Activated CD4-positive, alpha-beta T cell treated with anti-CD3 and anti-CD28 coated beads for 36 hours (primary cell): ENCODE results near the gene ATG7. TPM values are rescaled to one million over a fixed set of nuclear protein-coding genes. Genes with fewer than 3 reads are reported as not detected.

Experiments
- ATAC-seq: fragments of 200-7000 bp; cut with Tn5 transposase; one replicate; pipeline ENCODE4 v1.10.0; 2021; ENCODE audit warnings: mild to moderate bottlenecking, moderate library complexity
- CTCF ChIA-PET: fragments of 350-600 bp; sonication (Branson Sonifier 250); formaldehyde crosslinking; loops from one replicate; lab custom pipeline; 2021; ENCODE audit warnings: antibody characterized with exemption; lab: Charles Lee
- POLR2A ChIA-PET: fragments of 350-600 bp; sonication (Branson Sonifier 250); formaldehyde crosslinking; loops from one replicate; lab custom pipeline; 2021; ENCODE audit warnings: antibody characterized with exemption, inconsistent platforms; lab: Charles Lee
- DNase-seq: peaks from one replicate; pipeline ENCODE4 v3.0.0-alpha.2; 2020
- H3K27ac Mint-ChIP-seq: one replicate; pipeline ENCODE4 v1.8.0; 2021; ENCODE audit warnings: mixed read lengths
- H3K27me3 Mint-ChIP-seq: one replicate; pipeline ENCODE4 v1.8.0; 2021; ENCODE audit warnings: mixed read lengths
- H3K36me3 Mint-ChIP-seq: one replicate; pipeline ENCODE4 v1.8.0; 2021; ENCODE audit warnings: low read depth, mixed read lengths
- H3K4me1 Mint-ChIP-seq: one replicate; pipeline ENCODE4 v1.8.0; 2021; ENCODE audit warnings: mixed read lengths
- H3K4me3 Mint-ChIP-seq: one replicate; pipeline ENCODE4 v1.8.0; 2021; ENCODE audit warnings: mild to moderate bottlenecking, moderate library complexity, mixed read lengths
- H3K9me3 Mint-ChIP-seq: one replicate; pipeline ENCODE4 v1.8.0; 2021; ENCODE audit warnings: low read depth, mixed read lengths
- intact Hi-C, 2 experiments: fragments of 100-400 bp; cut with DNase I in 1 of 2; cut with micrococcal nuclease in 1 of 2; formaldehyde crosslinking; loops; one replicate each; pipeline versions ENCODE4 v1.14.2 to v1.15.1; 2022 to 2024; cut with DNase I, micrococcal nuclease
- total RNA-seq, 2 experiments: library from RNA; stranded (reverse); gene quantifications; one replicate each; pipeline ENCODE4 v1.2.3, GENCODE V29; 2021

ATG7 gene
- total RNA-seq, 2 experiments from 2014 or later = 31.6 to 34.5 TPM

DNA sequence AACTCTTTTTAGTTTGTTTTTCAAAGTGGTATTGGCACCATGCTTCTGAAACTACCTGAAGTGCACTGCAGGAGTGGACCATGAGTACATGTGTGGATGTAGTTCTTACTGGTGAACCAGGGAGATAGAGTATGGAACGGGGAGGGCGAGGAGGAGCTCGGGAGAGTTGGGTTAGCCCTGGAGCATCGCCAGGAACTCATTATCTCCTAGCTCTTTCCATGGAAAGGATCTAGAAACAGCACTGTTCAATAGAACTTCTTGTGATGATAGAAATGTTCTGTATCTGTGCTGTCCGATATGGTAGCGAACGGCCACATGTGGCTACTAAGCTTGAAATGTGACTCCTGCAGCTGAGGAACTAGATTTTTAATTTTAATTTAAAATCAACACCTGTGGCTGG, 324.2 kb downstream of the ATG7 start:
- H3K9me3 Mint-ChIP-seq = peaks cover 1% of the 10 kb centered on the region
- no peak for DNase-seq

GRCh38 chr3:11600501-11601282, 328.5 kb downstream of the ATG7 start:
- DNase-seq = no peak
- Mint-ChIP-seq H3K4me1 (peaks cover 28% of the 10 kb centered on the region), H3K9me3 (peaks cover 1% of the 10 kb centered on the region), H3K27ac (peak overlapping the region; percentile 35), H3K27me3 (no peaks in the 10 kb centered on the region), H3K4me3 (no peak overlapping the region), H3K36me3 (peaks cover 48% of the 10 kb centered on the region)
- POLR2A ChIA-PET = no interaction called here
- CTCF ChIA-PET = interaction anchor here (0.7 kb wide), 1 partner anchor 46 kb away, joined by 3 read pairs; no protein-coding TSS in a partner anchor
- intact Hi-C loops = loop anchor here in 1 of 2 experiments (2.0 kb wide), 1 partner anchor 38 kb away; no protein-coding TSS in a partner anchor
- ATAC-seq = no peak

More for the DNA sequence above, 324.2 kb downstream of the ATG7 start:
- Mint-ChIP-seq H3K36me3 (peaks cover 53% of the 10 kb centered on the region), H3K4me1 (peaks cover 26% of the 10 kb centered on the region), H3K4me3 (no peak overlapping the region), H3K27ac (no peak overlapping the region), H3K27me3 (no peaks in the 10 kb centered on the region)
- ChIA-PET POLR2A (no interaction called here), CTCF (interaction anchor here (1.2 kb wide), 1 partner anchor 9 kb away, joined by 4 read pairs; no protein-coding TSS in a partner anchor)
- intact Hi-C loops = no loop called here
- no peak for ATAC-seq

DNA sequence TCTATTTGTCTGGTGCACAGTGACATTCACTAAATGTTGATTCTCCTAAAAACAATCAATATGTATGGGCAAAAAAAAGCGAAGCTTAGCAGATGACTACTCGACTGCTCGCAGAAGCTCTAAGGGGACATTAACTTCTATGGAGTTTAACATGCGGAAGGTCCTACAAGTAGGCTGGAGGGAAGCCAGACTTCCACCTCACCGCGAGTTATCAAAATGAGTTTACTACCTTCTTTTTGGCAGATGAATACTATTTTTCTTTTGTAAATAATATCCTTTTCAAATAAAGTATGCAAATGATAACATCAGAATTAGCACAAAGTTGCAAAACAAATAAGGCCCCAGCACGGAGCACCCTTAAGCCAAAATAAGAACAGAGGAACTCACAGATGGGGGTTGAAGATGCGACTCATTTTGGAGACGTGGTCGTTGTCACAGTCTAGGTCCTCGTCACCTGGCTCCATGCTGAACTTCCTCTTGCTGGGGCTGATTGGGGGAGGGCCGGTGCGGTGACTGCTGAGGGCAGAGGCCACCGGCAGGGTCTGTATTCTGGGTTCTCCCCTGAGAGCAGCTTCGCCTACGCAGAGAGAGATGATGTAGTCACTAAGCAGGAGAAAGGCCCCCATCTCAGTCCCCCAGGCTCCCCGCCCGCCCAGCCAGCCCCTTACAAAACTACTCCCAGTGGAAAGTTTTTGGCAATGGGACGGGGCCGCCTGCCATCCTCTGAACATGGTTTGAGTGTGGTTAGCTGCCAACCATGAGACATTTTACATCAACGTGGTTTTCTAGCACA, 329.4 kb downstream of the ATG7 start:
- ATAC-seq = peak; percentile 90
- H3K27ac Mint-ChIP-seq = peak overlapping the region; percentile 73

GRCh38 chr3:11602239-11602840, 330.1 kb downstream of the ATG7 start:
- intact Hi-C loops = no loop called here
- H3K4me1 Mint-ChIP-seq = peaks cover 43% of the 10 kb centered on the region
- H3K9me3 Mint-ChIP-seq = no peaks in the 10 kb centered on the region
- no peak for ATAC-seq
- POLR2A ChIA-PET = interaction anchor here (0.7 kb wide), 1 partner anchor 24 kb away, joined by 3 read pairs; no protein-coding TSS in a partner anchor
- peak overlapping the region; percentile 73 for H3K27ac Mint-ChIP-seq
- CTCF ChIA-PET = interaction anchor here (0.7 kb wide), 1 partner anchor 1047 kb away, joined by 3 read pairs; no protein-coding TSS in a partner anchor
- H3K27me3 Mint-ChIP-seq = no peaks in the 10 kb centered on the region
- no peak for DNase-seq
- H3K4me3 Mint-ChIP-seq = no peak overlapping the region
- H3K36me3 Mint-ChIP-seq = peaks cover 46% of the 10 kb centered on the region

More for the DNA sequence above, 329.4 kb downstream of the ATG7 start:
- Mint-ChIP-seq H3K36me3 (peaks cover 47% of the 10 kb centered on the region), H3K4me3 (no peak overlapping the region), H3K9me3 (peaks cover 1% of the 10 kb centered on the region), H3K4me1 (peaks cover 36% of the 10 kb centered on the region), H3K27me3 (no peaks in the 10 kb centered on the region)
- DNase-seq = peak; percentile 70
- CTCF ChIA-PET = interaction anchor here (0.7 kb wide), 2 partner anchors 47 to 1047 kb away, joined by 3 read pairs; no protein-coding TSS in a partner anchor
- intact Hi-C loops = loop anchor here in 1 of 2 experiments (2.0 kb wide), 1 partner anchor 37 kb away; no protein-coding TSS in a partner anchor
- POLR2A ChIA-PET = no interaction called here

GRCh38 chr3:11602886-11603527, 330.8 kb downstream of the ATG7 start:
- H3K27me3 Mint-ChIP-seq = no peaks in the 10 kb centered on the region
- CTCF ChIA-PET = no interaction called here
- H3K9me3 Mint-ChIP-seq = no peaks in the 10 kb centered on the region
- intact Hi-C loops = no loop called here
- no peak for ATAC-seq
- DNase-seq = no peak
- H3K4me1 Mint-ChIP-seq = peaks cover 47% of the 10 kb centered on the region
- no peak overlapping the region for H3K4me3 Mint-ChIP-seq
- POLR2A ChIA-PET = interaction anchor here (0.7 kb wide), 1 partner anchor 24 kb away, joined by 3 read pairs; no protein-coding TSS in a partner anchor
- no peak overlapping the region for H3K27ac Mint-ChIP-seq
- H3K36me3 Mint-ChIP-seq = peaks cover 40% of the 10 kb centered on the region

- Mint-ChIP-seq H3K36me3 (peaks cover 35% of the 10 kb centered on the region), H3K4me1 (peaks cover 51% of the 10 kb centered on the region), H3K9me3 (no peaks in the 10 kb centered on the region), H3K27ac (peak overlapping the region; percentile 4), H3K27me3 (no peaks in the 10 kb centered on the region), H3K4me3 (no peak overlapping the region)
- CTCF ChIA-PET = no interaction called here
- POLR2A ChIA-PET = no interaction called here
- intact Hi-C loops = no loop called here
- no peak for DNase-seq
- no peak for ATAC-seq
These were observed 331.4 kb downstream of the ATG7 start for GRCh38 chr3:11603628-11604027.

GRCh38 chr3:11604139-11604892, 332.1 kb downstream of the ATG7 start:
- Mint-ChIP-seq H3K9me3 (no peaks in the 10 kb centered on the region), H3K27me3 (no peaks in the 10 kb centered on the region), H3K27ac (no peak overlapping the region), H3K4me1 (peaks cover 54% of the 10 kb centered on the region), H3K36me3 (peaks cover 32% of the 10 kb centered on the region), H3K4me3 (no peak overlapping the region)
- DNase-seq (no peak), ATAC-seq (no peak)
- intact Hi-C loops = no loop called here
- ChIA-PET CTCF (no interaction called here), POLR2A (no interaction called here)

GRCh38 chr3:11605398-11605797, 333.2 kb downstream of the ATG7 start:
- intact Hi-C loops = no loop called here
- H3K36me3 Mint-ChIP-seq = peaks cover 25% of the 10 kb centered on the region
- peaks cover 62% of the 10 kb centered on the region for H3K4me1 Mint-ChIP-seq
- H3K27me3 Mint-ChIP-seq = no peaks in the 10 kb centered on the region
- ChIA-PET CTCF (interaction anchor here (0.7 kb wide), 1 partner anchor 9 kb away, joined by 4 read pairs; no protein-coding TSS in a partner anchor), POLR2A (no interaction called here)
- ATAC-seq (no peak), DNase-seq (no peak)
- no peak overlapping the region for H3K4me3 Mint-ChIP-seq
- H3K27ac Mint-ChIP-seq = peak overlapping the region; percentile 7
- no peaks in the 10 kb centered on the region for H3K9me3 Mint-ChIP-seq

DNA sequence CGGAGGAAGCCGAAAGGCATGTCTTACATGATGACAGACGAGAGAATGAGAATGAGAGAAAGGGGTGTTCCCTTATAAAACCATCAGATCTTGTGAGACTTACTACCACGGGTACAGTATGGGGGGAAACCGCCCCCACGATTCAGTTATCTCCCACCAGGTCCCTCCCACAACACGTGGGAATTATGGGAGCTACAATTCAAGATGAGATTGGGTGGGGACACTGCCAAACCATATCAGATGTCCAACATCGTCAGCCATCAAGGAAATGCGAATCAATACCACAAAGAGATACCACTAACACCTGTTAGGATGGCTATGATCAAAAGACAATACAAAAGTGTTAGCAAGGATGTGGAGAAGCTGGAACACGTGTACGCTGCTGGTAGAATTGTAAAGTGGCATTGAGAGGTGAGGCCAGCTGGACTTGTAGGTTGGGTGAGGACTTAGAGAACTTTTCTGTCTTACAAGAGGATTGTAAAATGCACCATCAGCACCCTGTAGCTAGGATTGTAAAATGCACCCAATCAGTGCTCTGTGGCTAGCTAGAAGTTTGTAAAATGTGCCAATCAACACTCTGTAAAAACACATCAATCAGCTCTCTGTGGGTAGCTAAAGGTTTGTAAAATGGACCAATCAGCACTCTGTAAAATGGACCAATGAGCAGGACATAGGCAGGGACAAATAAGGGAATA, 334.0 kb downstream of the ATG7 start:
- ATAC-seq (no peak), DNase-seq (no peak)
- H3K4me1 Mint-ChIP-seq = peaks cover 61% of the 10 kb centered on the region
- CTCF ChIA-PET = interaction anchor here (0.7 to 0.9 kb wide), 4 partner anchors 10 to 35 kb away, joined by 3 to 5 read pairs (median 4); no protein-coding TSS in a partner anchor
- POLR2A ChIA-PET = no interaction called here
- no peaks in the 10 kb centered on the region for H3K9me3 Mint-ChIP-seq
- no peak overlapping the region for H3K4me3 Mint-ChIP-seq
- H3K36me3 Mint-ChIP-seq = peaks cover 17% of the 10 kb centered on the region
- no peak overlapping the region for H3K27ac Mint-ChIP-seq
- intact Hi-C loops = no loop called here
- H3K27me3 Mint-ChIP-seq = no peaks in the 10 kb centered on the region
